Left kidney (tissue), 2 donors: ENCODE measurements around the gene HDAC9. TPM values are rescaled to one million over a fixed set of nuclear protein-coding genes. Genes with fewer than 3 reads are reported as not detected.

Experiments used
- DNase-seq: peaks from one replicate; pipeline ENCODE4 v3.0.0-alpha.2; 2013
- polyA plus RNA-seq: library from polyadenylated mRNA; unstranded; fragments of 120-200 nt; gene quantifications from one replicate; pipeline ENCODE4 v1.2.1, GENCODE V29; 2013; ENCODE audit not compliant: insufficient read length

The HDAC9 gene
- polyA plus RNA-seq, 1 donor, result 10.4 TPM

GRCh38 chr7:18494406-18494805, 1.1 kb upstream of the HDAC9 start:
- DNase-seq, result no peak

GRCh38 chr7:18494821-18495408, 634 bp upstream of the HDAC9 start:
- DNase-seq, result no peak

- DNase-seq, result no peak
Observed at GRCh38 chr7:18496341-18496700, 772 bp downstream of the HDAC9 start.

- DNase-seq, result no peak
Observed at GRCh38 chr7:18497082-18497481, 1.5 kb downstream of the HDAC9 start.

- no peak for DNase-seq
Observed at GRCh38 chr7:18497800-18498199, 2.3 kb downstream of the HDAC9 start.

GRCh38 chr7:18498341-18498740, 2.8 kb downstream of the HDAC9 start:
- no peak for DNase-seq

GRCh38 chr7:18499407-18500177, 4.0 kb downstream of the HDAC9 start:
- no peak for DNase-seq

- DNase-seq, result no peak
Observed at GRCh38 chr7:18503126-18503866, 7.7 kb downstream of the HDAC9 start.

GRCh38 chr7:18504965-18505364, 9.4 kb downstream of the HDAC9 start:
- no peak for DNase-seq

GRCh38 chr7:18505870-18506460, 10.4 kb downstream of the HDAC9 start:
- DNase-seq, result no peak

- DNase-seq, result no peak
Observed at GRCh38 chr7:18508443-18509427, 13.2 kb downstream of the HDAC9 start.

GRCh38 chr7:18509481-18509880, 13.9 kb downstream of the HDAC9 start:
- DNase-seq, result no peak

- DNase-seq, result no peak
Observed at GRCh38 chr7:18511351-18512140, 16.0 kb downstream of the HDAC9 start.

GRCh38 chr7:18513343-18513742, 17.8 kb downstream of the HDAC9 start:
- no peak for DNase-seq

- DNase-seq, result no peak
Observed at GRCh38 chr7:18515067-18515466, 19.5 kb downstream of the HDAC9 start.

GRCh38 chr7:18517646-18518045, 22.1 kb downstream of the HDAC9 start:
- no peak for DNase-seq

- no peak for DNase-seq
Observed at GRCh38 chr7:18518555-18518954, 23.0 kb downstream of the HDAC9 start.

GRCh38 chr7:18520450-18521235, 25.1 kb downstream of the HDAC9 start:
- DNase-seq, result no peak

- no peak for DNase-seq
Observed at GRCh38 chr7:18521236-18521589, 25.7 kb downstream of the HDAC9 start.

GRCh38 chr7:18521945-18522566, 26.5 kb downstream of the HDAC9 start:
- no peak for DNase-seq
